HUES48 (cell line): ENCODE data around the gene CCT2.

ENCODE experiments used
- H3K27ac ChIP-seq: one replicate; pipeline ENCODE4 v1.7.0; 2013; ENCODE audit warnings: low read depth, low read length, inconsistent platforms
- H3K27me3 ChIP-seq: 2 replicates; pipeline ENCODE4 v1.6.1; 2013; ENCODE audit warnings: mild to moderate bottlenecking, low read length; ENCODE audit not compliant: control insufficient read depth, insufficient read depth
- H3K36me3 ChIP-seq: 2 replicates; pipeline ENCODE4 v1.6.1; 2013; ENCODE audit warnings: low read length; ENCODE audit not compliant: control insufficient read depth, insufficient read depth
- H3K4me1 ChIP-seq: 2 replicates; pipeline ENCODE4 v1.6.1; 2013; ENCODE audit warnings: mild to moderate bottlenecking, low read length; ENCODE audit not compliant: control insufficient read depth, insufficient read depth
- H3K4me3 ChIP-seq: 2 replicates; pipeline ENCODE4 v1.5.1; 2013; ENCODE audit warnings: mild to moderate bottlenecking, low read depth, low read length
- H3K9ac ChIP-seq: 2 replicates; pipeline ENCODE4 v1.6.1; 2013; ENCODE audit warnings: mild to moderate bottlenecking, low read depth, low read length, moderate library complexity
- H3K9me3 ChIP-seq: 2 replicates; pipeline ENCODE4 v1.6.1; 2013; ENCODE audit warnings: low read length; ENCODE audit not compliant: control insufficient read depth, insufficient read depth

Gene CCT2

GRCh38 chr12:69641546-69641945 is 56.3 kb downstream of the CCT2 start:
- H3K9me3 ChIP-seq = no peaks in the 10 kb centered on the region
- H3K4me1 ChIP-seq = no peaks in the 10 kb centered on the region
- H3K36me3 ChIP-seq = no peaks in the 10 kb centered on the region
- no peak overlapping the region for H3K4me3 ChIP-seq
- no peak overlapping the region for H3K27ac ChIP-seq
- no peak overlapping the region for H3K9ac ChIP-seq
- H3K27me3 ChIP-seq = no peaks in the 10 kb centered on the region

- Histone ChIP-seq H3K27me3 (no peaks in the 10 kb centered on the region), H3K36me3 (no peaks in the 10 kb centered on the region), H3K9ac (no peak overlapping the region), H3K4me1 (no peaks in the 10 kb centered on the region), H3K9me3 (no peaks in the 10 kb centered on the region), H3K27ac (no peak overlapping the region), H3K4me3 (no peak overlapping the region)
Observed at GRCh38 chr12:69642531-69642930, 57.3 kb downstream of the CCT2 start.

GRCh38 chr12:69644511-69644910 is 59.3 kb downstream of the CCT2 start:
- Histone ChIP-seq H3K4me1 (no peaks in the 10 kb centered on the region), H3K36me3 (no peaks in the 10 kb centered on the region), H3K9ac (no peak overlapping the region), H3K27ac (no peak overlapping the region), H3K4me3 (no peak overlapping the region), H3K9me3 (no peaks in the 10 kb centered on the region), H3K27me3 (no peaks in the 10 kb centered on the region)

- Histone ChIP-seq H3K4me1 (no peaks in the 10 kb centered on the region), H3K4me3 (no peak overlapping the region), H3K27me3 (no peaks in the 10 kb centered on the region), H3K27ac (no peak overlapping the region), H3K9me3 (no peaks in the 10 kb centered on the region), H3K36me3 (no peaks in the 10 kb centered on the region), H3K9ac (no peak overlapping the region)
Observed at GRCh38 chr12:69645031-69645430, 59.8 kb downstream of the CCT2 start.

GRCh38 chr12:69647178-69647577 is 61.9 kb downstream of the CCT2 start:
- Histone ChIP-seq H3K36me3 (no peaks in the 10 kb centered on the region), H3K27ac (no peak overlapping the region), H3K9ac (no peak overlapping the region), H3K27me3 (no peaks in the 10 kb centered on the region), H3K4me1 (no peaks in the 10 kb centered on the region), H3K9me3 (no peaks in the 10 kb centered on the region), H3K4me3 (no peak overlapping the region)

- Histone ChIP-seq H3K9ac (no peak overlapping the region), H3K4me1 (no peaks in the 10 kb centered on the region), H3K4me3 (no peak overlapping the region), H3K36me3 (no peaks in the 10 kb centered on the region), H3K27ac (no peak overlapping the region), H3K9me3 (no peaks in the 10 kb centered on the region), H3K27me3 (no peaks in the 10 kb centered on the region)
Observed at GRCh38 chr12:69648476-69648875, 63.2 kb downstream of the CCT2 start.

- Histone ChIP-seq H3K9ac (no peak overlapping the region), H3K36me3 (no peaks in the 10 kb centered on the region), H3K4me3 (no peak overlapping the region), H3K9me3 (no peaks in the 10 kb centered on the region), H3K27ac (no peak overlapping the region), H3K4me1 (no peaks in the 10 kb centered on the region), H3K27me3 (no peaks in the 10 kb centered on the region)
Observed at GRCh38 chr12:69649529-69649928, 64.3 kb downstream of the CCT2 start.
